ENCODE measurements around the gene PTPRN2. TPM values are rescaled to one million over a fixed set of nuclear protein-coding genes. Genes with fewer than 3 reads are reported as not detected.

PTPRN2 gene
- total RNA-seq, 4 donors from 2014 or later = 2.0 to 9.5 (median 2.6) TPM

- DNase-seq (ENCODE audit: low spot score) (no peak), ATAC-seq (ENCODE audit: low FRiP score) (no peak)
- TF ChIP-seq CTCF (IDR thresholded peaks at IDR 0.05) = no peak
Observed at GRCh38 chr7:158501393-158502067, 86.1 kb downstream of the PTPRN2 start.

- ATAC-seq (ENCODE audit: low FRiP score) = no peak
- no peak for DNase-seq (ENCODE audit: low spot score)
- TF ChIP-seq CTCF (IDR thresholded peaks at IDR 0.05) = no peak
Observed at GRCh38 chr7:158500651-158501052, 87.0 kb downstream of the PTPRN2 start.

GRCh38 chr7:158499082-158499455, 88.6 kb downstream of the PTPRN2 start:
- ATAC-seq (ENCODE audit: low FRiP score) = no peak
- TF ChIP-seq CTCF (IDR thresholded peaks at IDR 0.05) = no peak
- DNase-seq (ENCODE audit: low spot score) = no peak

GRCh38 chr7:158498443-158499081, 89.1 kb downstream of the PTPRN2 start:
- no peak for DNase-seq (ENCODE audit: low spot score)
- ATAC-seq (ENCODE audit: low FRiP score) = no peak
- TF ChIP-seq CTCF (IDR thresholded peaks at IDR 0.05) = no peak

GRCh38 chr7:158497627-158498026, 90.0 kb downstream of the PTPRN2 start:
- no peak for TF ChIP-seq CTCF (IDR thresholded peaks at IDR 0.05)
- DNase-seq (ENCODE audit: low spot score) (no peak), ATAC-seq (ENCODE audit: low FRiP score) (no peak)

GRCh38 chr7:158495786-158496185, 91.8 kb downstream of the PTPRN2 start:
- ATAC-seq (ENCODE audit: low FRiP score) (no peak), DNase-seq (ENCODE audit: low spot score) (no peak)
- no peak for TF ChIP-seq CTCF (IDR thresholded peaks at IDR 0.05)

- ATAC-seq (ENCODE audit: low FRiP score) (no peak), DNase-seq (ENCODE audit: low spot score) (no peak)
- TF ChIP-seq CTCF (IDR thresholded peaks at IDR 0.05) = no peak
Observed at GRCh38 chr7:158495216-158495615, 92.4 kb downstream of the PTPRN2 start.

Measured in omental fat pad (tissue), 4 donors.